Ishikawa (cell line): ENCODE data around the gene RAP2A.

ENCODE experiments used
- RAD21 ChIP-seq: IDR thresholded peaks from 2 replicates; pipeline ENCODE4 v1.6.1; 2012; ENCODE audit warnings: low read depth
- REST ChIP-seq: IDR thresholded peaks from 2 replicates; pipeline ENCODE4 v1.6.1; 2012; ENCODE audit warnings: low read depth, mild to moderate bottlenecking
- TAF1 ChIP-seq: IDR thresholded peaks from 2 replicates; pipeline ENCODE4 v1.6.1; 2012; ENCODE audit warnings: low read depth, mild to moderate bottlenecking
- TCF12 ChIP-seq: IDR thresholded peaks from 2 replicates; pipeline ENCODE4 v1.6.1; 2012; ENCODE audit warnings: low read depth
- USF1 ChIP-seq: IDR thresholded peaks from 2 replicates; pipeline ENCODE4 v1.6.1; 2012

- TF ChIP-seq USF1 (no peak), REST (no peak), RAD21 (no peak), TAF1 (no peak), TCF12 (no peak)
These were observed 50.3 kb downstream of the RAP2A start for GRCh38 chr13:97484301-97484700.
